ENCODE data around the gene LEMD3. TPM values are rescaled to one million over a fixed set of nuclear protein-coding genes. Genes with fewer than 3 reads are reported as not detected.

Gene LEMD3
- total RNA-seq, 1 donor from 2014 or later, result 27.2 TPM

DNA sequence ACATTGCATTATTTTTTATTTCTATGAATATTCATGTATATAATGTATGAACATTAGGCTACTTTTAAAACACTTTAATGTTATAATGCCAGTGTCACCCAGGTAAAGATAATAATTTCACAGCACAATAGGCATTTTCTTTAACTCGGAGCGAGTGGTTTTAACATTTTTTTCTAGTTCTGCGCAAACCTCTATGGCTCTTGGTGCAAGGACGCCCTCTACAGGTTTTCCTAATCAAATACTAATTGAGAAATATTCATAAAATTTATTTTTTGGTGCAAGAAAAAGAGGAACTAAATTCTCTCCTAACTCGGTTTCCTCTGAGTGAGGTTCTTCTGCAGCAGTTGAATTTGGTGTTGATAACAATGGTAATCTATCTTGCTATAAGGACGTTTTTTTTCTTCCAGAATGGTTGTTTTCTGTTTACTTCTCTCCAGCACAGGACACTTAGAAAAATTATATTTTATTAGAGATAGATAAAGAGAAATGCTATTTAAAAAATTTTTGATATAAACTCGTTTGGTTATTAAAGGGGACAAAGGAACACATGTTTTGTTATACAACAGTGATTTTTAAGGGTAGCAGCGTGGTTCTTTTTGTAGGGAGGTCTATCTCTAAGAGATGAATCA, 45.8 kb upstream of the LEMD3 start:
- Mint-ChIP-seq H3K9me3 (ENCODE audit: unreplicated experiment) (no peaks in the 10 kb centered on the region), H3K36me3 (ENCODE audit: unreplicated experiment) (no peaks in the 10 kb centered on the region), H3K27me3 (ENCODE audit: unreplicated experiment) (peaks cover 37% of the 10 kb centered on the region), H3K4me3 (ENCODE audit: unreplicated experiment) (no peak overlapping the region), H3K4me1 (ENCODE audit: unreplicated experiment) (peaks cover 7% of the 10 kb centered on the region), H3K27ac (ENCODE audit: unreplicated experiment) (no peak overlapping the region)
- DNase-seq (ENCODE audit: extremely low spot score, unreplicated experiment), result no peak
- TF ChIP-seq CTCF (IDR thresholded peaks at IDR 0.05), result peak; percentile 67

- peaks cover 40% of the 10 kb centered on the region for H3K27me3 Mint-ChIP-seq (ENCODE audit: unreplicated experiment)
- H3K27ac Mint-ChIP-seq (ENCODE audit: unreplicated experiment), result no peak overlapping the region
- peaks cover 7% of the 10 kb centered on the region for H3K4me1 Mint-ChIP-seq (ENCODE audit: unreplicated experiment)
- TF ChIP-seq CTCF (IDR thresholded peaks at IDR 0.05), result no peak
- no peaks in the 10 kb centered on the region for H3K36me3 Mint-ChIP-seq (ENCODE audit: unreplicated experiment)
- no peaks in the 10 kb centered on the region for H3K9me3 Mint-ChIP-seq (ENCODE audit: unreplicated experiment)
- H3K4me3 Mint-ChIP-seq (ENCODE audit: unreplicated experiment), result no peak overlapping the region
- no peak for DNase-seq (ENCODE audit: extremely low spot score, unreplicated experiment)
Observed at GRCh38 chr12:65125247-65125646, 44.1 kb upstream of the LEMD3 start.

DNA sequence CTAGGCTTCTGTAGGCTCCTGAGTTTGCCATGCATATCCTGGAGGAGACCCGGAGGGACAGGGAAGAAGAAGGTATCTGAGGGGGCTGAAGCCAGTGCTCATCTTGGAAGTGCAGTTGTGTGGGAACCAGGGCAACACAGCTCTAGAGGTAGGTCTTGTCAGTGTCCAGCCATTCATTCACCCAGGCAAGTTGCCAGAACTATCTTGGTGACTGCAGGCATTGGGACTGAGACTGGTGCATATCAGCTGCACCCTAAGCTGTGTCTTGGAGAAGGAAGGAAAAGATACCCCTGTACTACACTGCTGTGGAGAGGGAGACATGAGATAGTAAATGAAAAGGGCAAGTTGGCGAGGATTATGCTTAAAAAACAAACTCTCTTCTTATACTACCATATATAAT, 43.4 kb upstream of the LEMD3 start:
- TF ChIP-seq CTCF (IDR thresholded peaks at IDR 0.05), result no peak
- Mint-ChIP-seq H3K27ac (ENCODE audit: unreplicated experiment) (no peak overlapping the region), H3K9me3 (ENCODE audit: unreplicated experiment) (no peaks in the 10 kb centered on the region), H3K4me1 (ENCODE audit: unreplicated experiment) (peaks cover 7% of the 10 kb centered on the region), H3K36me3 (ENCODE audit: unreplicated experiment) (no peaks in the 10 kb centered on the region), H3K27me3 (ENCODE audit: unreplicated experiment) (peaks cover 37% of the 10 kb centered on the region), H3K4me3 (ENCODE audit: unreplicated experiment) (no peak overlapping the region)
- DNase-seq (ENCODE audit: extremely low spot score, unreplicated experiment), result no peak

GRCh38 chr12:65126482-65126881, 42.9 kb upstream of the LEMD3 start:
- H3K27me3 Mint-ChIP-seq (ENCODE audit: unreplicated experiment), result peaks cover 41% of the 10 kb centered on the region
- H3K36me3 Mint-ChIP-seq (ENCODE audit: unreplicated experiment), result no peaks in the 10 kb centered on the region
- no peak overlapping the region for H3K4me3 Mint-ChIP-seq (ENCODE audit: unreplicated experiment)
- no peak for DNase-seq (ENCODE audit: extremely low spot score, unreplicated experiment)
- no peak for TF ChIP-seq CTCF (IDR thresholded peaks at IDR 0.05)
- H3K4me1 Mint-ChIP-seq (ENCODE audit: unreplicated experiment), result peaks cover 7% of the 10 kb centered on the region
- no peak overlapping the region for H3K27ac Mint-ChIP-seq (ENCODE audit: unreplicated experiment)
- H3K9me3 Mint-ChIP-seq (ENCODE audit: unreplicated experiment), result no peaks in the 10 kb centered on the region

DNA sequence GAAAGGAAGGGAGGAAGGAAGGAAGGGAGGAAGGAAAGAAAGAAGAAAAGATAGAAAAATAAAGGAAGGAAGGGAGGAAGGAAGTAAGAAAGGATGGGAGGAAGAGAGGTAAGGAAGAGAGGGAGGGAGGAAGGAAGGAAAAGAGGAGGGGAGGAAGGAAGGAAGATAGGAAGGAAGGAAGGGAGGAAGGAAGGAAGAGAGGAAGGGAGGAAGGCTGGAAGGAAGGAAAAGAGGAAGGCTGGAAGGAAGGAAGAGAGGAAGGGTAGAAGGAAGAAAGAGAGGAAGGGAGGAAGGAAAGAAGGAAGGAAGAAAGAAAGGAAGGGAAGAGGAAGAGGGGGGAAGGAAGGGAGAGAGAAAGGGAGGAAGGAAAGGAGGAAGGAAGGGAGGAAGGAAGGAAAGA, 35.5 kb upstream of the LEMD3 start:
- Mint-ChIP-seq H3K9me3 (ENCODE audit: unreplicated experiment) (peaks cover 5% of the 10 kb centered on the region), H3K27me3 (ENCODE audit: unreplicated experiment) (peaks cover 60% of the 10 kb centered on the region), H3K4me3 (ENCODE audit: unreplicated experiment) (no peak overlapping the region), H3K27ac (ENCODE audit: unreplicated experiment) (no peak overlapping the region), H3K36me3 (ENCODE audit: unreplicated experiment) (peaks cover 3% of the 10 kb centered on the region), H3K4me1 (ENCODE audit: unreplicated experiment) (no peaks in the 10 kb centered on the region)
- TF ChIP-seq CTCF (IDR thresholded peaks at IDR 0.05), result no peak
- DNase-seq (ENCODE audit: extremely low spot score, unreplicated experiment), result no peak
